Endothelial cell (in vitro differentiated cells): ENCODE data around the gene KCTD13. TPM values are rescaled to one million over a fixed set of nuclear protein-coding genes. Genes with fewer than 3 reads are reported as not detected.

Experiments used
- DNase-seq: peaks from one replicate; pipeline ENCODE4 v3.0.0; 2021; ENCODE audit warnings: low spot score
- H3K27ac Mint-ChIP-seq: one replicate; pipeline ENCODE4 v1.8.0; 2021; ENCODE audit warnings: mixed read lengths, inconsistent platforms; ENCODE audit not compliant: unreplicated experiment
- H3K27me3 Mint-ChIP-seq: one replicate; pipeline ENCODE4 v1.8.0; 2021; ENCODE audit warnings: mild to moderate bottlenecking, moderate library complexity, mixed read lengths, inconsistent platforms; ENCODE audit not compliant: unreplicated experiment
- H3K36me3 Mint-ChIP-seq: one replicate; pipeline ENCODE4 v1.8.0; 2021; ENCODE audit warnings: mild to moderate bottlenecking, low read depth, mixed read lengths, inconsistent platforms; ENCODE audit not compliant: unreplicated experiment
- H3K4me1 Mint-ChIP-seq: one replicate; pipeline ENCODE4 v1.8.0; 2021; ENCODE audit warnings: mild to moderate bottlenecking, mixed read lengths, inconsistent platforms; ENCODE audit not compliant: unreplicated experiment
- H3K4me3 Mint-ChIP-seq: one replicate; pipeline ENCODE4 v1.8.0; 2021; ENCODE audit warnings: mild to moderate bottlenecking, mixed read lengths, inconsistent platforms; ENCODE audit not compliant: unreplicated experiment
- H3K9me3 Mint-ChIP-seq: one replicate; pipeline ENCODE4 v1.8.0; 2021; ENCODE audit warnings: mixed read lengths, inconsistent platforms; ENCODE audit not compliant: unreplicated experiment
- CTCF ChIP-seq: fragments of 200-600 bp; sonication (generic); IDR thresholded peaks from one replicate; pipeline ENCODE4 v1.5.0; 2021; ENCODE audit warnings: antibody characterized with exemption; ENCODE audit not compliant: unreplicated experiment
- total RNA-seq: library from RNA; stranded (reverse); fragmentation: NEBNext Ultra II Directional; extraction: Animal tissue kit (Norgen Biotek cat#: 25700); gene quantifications from one replicate; pipeline ENCODE4 v1.2.1, GENCODE V29; 2021; ENCODE audit not compliant: unreplicated experiment

The KCTD13 gene
- total RNA-seq, 1 donor from 2014 or later, result 25.8 TPM

- peaks cover 22% of the 10 kb centered on the region for H3K4me1 Mint-ChIP-seq
- DNase-seq, result no peak
- TF ChIP-seq CTCF, result no peak
- peaks cover 5% of the 10 kb centered on the region for H3K27me3 Mint-ChIP-seq
- H3K4me3 Mint-ChIP-seq, result peak overlapping the region; percentile 97
- no peak overlapping the region for H3K27ac Mint-ChIP-seq
- no peaks in the 10 kb centered on the region for H3K9me3 Mint-ChIP-seq
- H3K36me3 Mint-ChIP-seq, result peaks cover 12% of the 10 kb centered on the region
Observed at GRCh38 chr16:29925105-29925756, 795 bp downstream of the KCTD13 start.

GRCh38 chr16:29922986-29923501, 3.0 kb downstream of the KCTD13 start:
- peaks cover 12% of the 10 kb centered on the region for H3K36me3 Mint-ChIP-seq
- H3K4me1 Mint-ChIP-seq, result peaks cover 22% of the 10 kb centered on the region
- no peak overlapping the region for H3K27ac Mint-ChIP-seq
- TF ChIP-seq CTCF, result no peak
- H3K4me3 Mint-ChIP-seq, result no peak overlapping the region
- H3K9me3 Mint-ChIP-seq, result no peaks in the 10 kb centered on the region
- H3K27me3 Mint-ChIP-seq, result peaks cover 5% of the 10 kb centered on the region
- no peak for DNase-seq

- no peak for TF ChIP-seq CTCF
- H3K9me3 Mint-ChIP-seq, result no peaks in the 10 kb centered on the region
- no peak overlapping the region for H3K27ac Mint-ChIP-seq
- H3K36me3 Mint-ChIP-seq, result peaks cover 12% of the 10 kb centered on the region
- DNase-seq, result no peak
- peaks cover 19% of the 10 kb centered on the region for H3K4me1 Mint-ChIP-seq
- peaks cover 2% of the 10 kb centered on the region for H3K27me3 Mint-ChIP-seq
- H3K4me3 Mint-ChIP-seq, result no peak overlapping the region
Observed at GRCh38 chr16:29922326-29922725, 3.7 kb downstream of the KCTD13 start.

- H3K4me3 Mint-ChIP-seq, result no peak overlapping the region
- no peak overlapping the region for H3K27ac Mint-ChIP-seq
- DNase-seq, result no peak
- H3K9me3 Mint-ChIP-seq, result no peaks in the 10 kb centered on the region
- no peak for TF ChIP-seq CTCF
- peaks cover 15% of the 10 kb centered on the region for H3K36me3 Mint-ChIP-seq
- H3K4me1 Mint-ChIP-seq, result peaks cover 7% of the 10 kb centered on the region
- peaks cover 2% of the 10 kb centered on the region for H3K27me3 Mint-ChIP-seq
Observed at GRCh38 chr16:29921034-29921385, 5.0 kb downstream of the KCTD13 start.

GRCh38 chr16:29920288-29921033, 5.6 kb downstream of the KCTD13 start:
- Mint-ChIP-seq H3K4me1 (peaks cover 6% of the 10 kb centered on the region), H3K4me3 (no peak overlapping the region), H3K9me3 (no peaks in the 10 kb centered on the region), H3K36me3 (peaks cover 21% of the 10 kb centered on the region), H3K27me3 (peaks cover 2% of the 10 kb centered on the region), H3K27ac (no peak overlapping the region)
- no peak for DNase-seq
- TF ChIP-seq CTCF, result no peak
